Left lobe of liver (tissue), 1 donor: ENCODE results near the gene CFAP126. TPM values are rescaled to one million over a fixed set of nuclear protein-coding genes. Genes with fewer than 3 reads are reported as not detected.

Experiments used
- total RNA-seq: library from RNA; stranded (reverse); gene quantifications from one replicate; pipeline ENCODE4 v1.2.1, GENCODE V29; 2021
- donor health status: DM: no; HTN: yes; CAD: no.

Gene CFAP126
- total RNA-seq, 1 donor from 2014 or later: not detected

Other genes with a start within 250 kb of the CFAP126 start
- 22.0 TPM for gene PFDN2, start 249.8 kb downstream of the CFAP126 start, total RNA-seq
- 70.3 TPM for gene NIT1, start 249.8 kb downstream of the CFAP126 start, total RNA-seq
- 17.6 TPM for gene DEDD, start 235.2 kb downstream of the CFAP126 start, total RNA-seq
- 36.1 TPM for gene UFC1, start 213.9 kb downstream of the CFAP126 start, total RNA-seq
- 10.2 TPM for gene USP21, start 208.4 kb downstream of the CFAP126 start, total RNA-seq
- 9.3 TPM for gene PPOX, start 201.4 kb downstream of the CFAP126 start, total RNA-seq
- 9.1 TPM for gene B4GALT3, start 190.4 kb downstream of the CFAP126 start, total RNA-seq
- 1.1 TPM for gene ADAMTS4, start 168.8 kb downstream of the CFAP126 start, total RNA-seq
- gene NDUFS2, start 165.5 kb downstream of the CFAP126 start, total RNA-seq: 106 TPM
- 13.4 TPM for gene FCER1G, start 152.6 kb downstream of the CFAP126 start, total RNA-seq
- gene APOA2, start 144.2 kb downstream of the CFAP126 start, total RNA-seq: 4,148 TPM
- gene TOMM40L, start 141.8 kb downstream of the CFAP126 start, total RNA-seq: 6.3 TPM
- gene NR1I3, start 129.7 kb downstream of the CFAP126 start, total RNA-seq: 158 TPM
- 5.1 TPM for gene PCP4L1, start 109.1 kb downstream of the CFAP126 start, total RNA-seq
- 2.4 TPM for gene MPZ, start 57.9 kb downstream of the CFAP126 start, total RNA-seq
- 223 TPM for gene SDHC, start 53.5 kb downstream of the CFAP126 start, total RNA-seq
- 4.0 TPM for gene FCGR2A, start 137.6 kb upstream of the CFAP126 start, total RNA-seq
- gene HSPA6, start 156.7 kb upstream of the CFAP126 start, total RNA-seq: 0.48 TPM
- gene FCGR3A, start 181.9 kb upstream of the CFAP126 start, total RNA-seq: 25.2 TPM